Neural progenitor cell (in vitro differentiated cells): ENCODE results near the gene KMT5B. TPM values are rescaled to one million over a fixed set of nuclear protein-coding genes. Genes with fewer than 3 reads are reported as not detected.
A peak's percentile ranks its signal among the peaks of the same experiment; 100 is the strongest.

Experiments used
- DNase-seq: peaks from one replicate; pipeline ENCODE4 v3.0.0-alpha.2; 2016; ENCODE audit warnings: low spot score
- H2AFZ ChIP-seq: fragments of 200-600 bp; sonication (generic); replicated peaks from 2 replicates; pipeline ENCODE4 v1.6.1; 2016; ENCODE audit warnings: antibody characterized with exemption
- H3F3A ChIP-seq: fragments of 200-600 bp; sonication (generic); 2 replicates; pipeline ENCODE4 v1.6.1; 2016; ENCODE audit warnings: antibody characterized with exemption, low read depth
- H3K27ac ChIP-seq: fragments of 200-600 bp; sonication (generic); 2 replicates; pipeline ENCODE4 v1.5.1; 2016; ENCODE audit warnings: mild to moderate bottlenecking
- H3K27me3 ChIP-seq: fragments of 200-600 bp; sonication (generic); 2 replicates; pipeline ENCODE4 v1.6.1; 2016; ENCODE audit warnings: mild to moderate bottlenecking, moderate library complexity
- H3K36me3 ChIP-seq: fragments of 200-600 bp; sonication (generic); 2 replicates; pipeline ENCODE4 v1.5.1; 2016
- H3K4me1 ChIP-seq: fragments of 200-600 bp; sonication (generic); 2 replicates; pipeline ENCODE4 v1.6.1; 2016; ENCODE audit warnings: mixed run types
- H3K4me2 ChIP-seq: fragments of 200-600 bp; sonication (generic); 2 replicates; pipeline ENCODE4 v1.6.1; 2016
- H3K4me3 ChIP-seq: fragments of 200-600 bp; sonication (generic); 2 replicates; pipeline ENCODE4 v1.5.1; 2016
- H3K79me2 ChIP-seq: fragments of 200-600 bp; sonication (generic); 2 replicates; pipeline ENCODE4 v1.6.1; 2016; ENCODE audit warnings: low read depth
- H3K9ac ChIP-seq: fragments of 200-600 bp; sonication (generic); 2 replicates; pipeline ENCODE4 v1.6.1; 2016
- H3K9me3 ChIP-seq: fragments of 200-600 bp; sonication (generic); 2 replicates; pipeline ENCODE4 v1.5.1; 2016; ENCODE audit warnings: low read depth
- H4K20me1 ChIP-seq: fragments of 200-600 bp; sonication (generic); 2 replicates; pipeline ENCODE4 v1.6.1; 2016; ENCODE audit warnings: low read depth
- H3K27ac Mint-ChIP-seq: 3 replicates; pipeline ENCODE4 v1.8.0; 2021; ENCODE audit warnings: mixed read lengths
- H3K27me3 Mint-ChIP-seq: 2 replicates; pipeline ENCODE4 v1.8.0; 2022; ENCODE audit warnings: low read depth, mild to moderate bottlenecking, inconsistent platforms, moderate library complexity, mixed read lengths; ENCODE audit not compliant: insufficient read depth
- H3K36me3 Mint-ChIP-seq: 3 replicates; pipeline ENCODE4 v1.8.0; 2021; ENCODE audit warnings: mixed read lengths
- H3K4me1 Mint-ChIP-seq: 3 replicates; pipeline ENCODE4 v1.8.0; 2021; ENCODE audit warnings: mixed read lengths
- H3K4me3 Mint-ChIP-seq: 3 replicates; pipeline ENCODE4 v1.8.0; 2021; ENCODE audit warnings: mild to moderate bottlenecking, moderate library complexity, mixed read lengths
- H3K9me3 Mint-ChIP-seq: 3 replicates; pipeline ENCODE4 v1.8.0; 2020; ENCODE audit warnings: mixed read lengths
- EZH2 ChIP-seq: fragments of 200-600 bp; sonication (generic); IDR thresholded peaks from 2 replicates; pipeline ENCODE4 v1.6.1; 2017; ENCODE audit warnings: antibody characterized with exemption, mild to moderate bottlenecking, moderate library complexity
- EZH2phosphoT487 ChIP-seq: fragments of 200-600 bp; sonication (generic); IDR thresholded peaks from 2 replicates; pipeline ENCODE4 v1.6.1; 2017; ENCODE audit warnings: antibody characterized with exemption
- total RNA-seq: library from RNA; depleted of rRNA; stranded (reverse); fragments of >200 nt; gene quantifications from 2 replicates; pipeline ENCODE4 v1.2.3, GENCODE V29; 2015; ENCODE audit warnings: low replicate concordance
- TF ChIP-seq, protein P1 (sequence below): fragments of 200-600 bp; sonication (generic); IDR thresholded peaks from 2 replicates; pipeline ENCODE4 v1.5.1; 2017; ENCODE audit warnings: antibody characterized with exemption, mild to moderate bottlenecking

The KMT5B gene
- total RNA-seq, 1 donor from 2014 or later: 62.4 TPM

DNA sequence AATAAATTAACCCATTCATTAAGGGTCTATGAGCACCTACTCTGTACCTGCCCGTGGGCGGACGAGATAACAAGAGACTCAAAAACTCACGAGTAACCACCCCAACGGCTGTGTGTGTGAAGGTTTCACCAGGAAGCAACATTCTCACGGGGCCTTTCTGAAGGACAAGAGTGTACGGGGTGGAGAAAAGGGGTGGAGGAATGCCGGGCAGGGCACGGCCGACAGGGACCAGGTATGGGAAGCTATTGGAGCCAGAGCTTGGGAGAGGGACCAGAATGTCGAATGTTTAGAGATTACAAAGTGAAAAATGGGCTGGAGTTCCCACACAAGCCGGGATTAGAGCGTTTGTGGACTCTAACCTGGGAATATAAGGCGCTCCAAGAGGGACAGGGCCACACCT, 1.6 kb downstream of the KMT5B start:
- peak overlapping the region; percentile 46 for H3K27ac Mint-ChIP-seq
- H3F3A ChIP-seq: peaks cover 46% of the 10 kb centered on the region
- H3K4me2 ChIP-seq: peak overlapping the region; percentile 97
- H3K27me3 Mint-ChIP-seq: peaks cover 24% of the 10 kb centered on the region
- H3K36me3 ChIP-seq: no peaks in the 10 kb centered on the region
- no peak overlapping the region for H3K9ac ChIP-seq
- TF ChIP-seq EZH2 (no peak), EZH2phosphoT487 (no peak)
- TF ChIP-seq, protein P1, sequence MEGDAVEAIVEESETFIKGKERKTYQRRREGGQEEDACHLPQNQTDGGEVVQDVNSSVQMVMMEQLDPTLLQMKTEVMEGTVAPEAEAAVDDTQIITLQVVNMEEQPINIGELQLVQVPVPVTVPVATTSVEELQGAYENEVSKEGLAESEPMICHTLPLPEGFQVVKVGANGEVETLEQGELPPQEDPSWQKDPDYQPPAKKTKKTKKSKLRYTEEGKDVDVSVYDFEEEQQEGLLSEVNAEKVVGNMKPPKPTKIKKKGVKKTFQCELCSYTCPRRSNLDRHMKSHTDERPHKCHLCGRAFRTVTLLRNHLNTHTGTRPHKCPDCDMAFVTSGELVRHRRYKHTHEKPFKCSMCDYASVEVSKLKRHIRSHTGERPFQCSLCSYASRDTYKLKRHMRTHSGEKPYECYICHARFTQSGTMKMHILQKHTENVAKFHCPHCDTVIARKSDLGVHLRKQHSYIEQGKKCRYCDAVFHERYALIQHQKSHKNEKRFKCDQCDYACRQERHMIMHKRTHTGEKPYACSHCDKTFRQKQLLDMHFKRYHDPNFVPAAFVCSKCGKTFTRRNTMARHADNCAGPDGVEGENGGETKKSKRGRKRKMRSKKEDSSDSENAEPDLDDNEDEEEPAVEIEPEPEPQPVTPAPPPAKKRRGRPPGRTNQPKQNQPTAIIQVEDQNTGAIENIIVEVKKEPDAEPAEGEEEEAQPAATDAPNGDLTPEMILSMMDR: no peak
- H4K20me1 ChIP-seq: peaks cover 59% of the 10 kb centered on the region
- peaks cover 61% of the 10 kb centered on the region for H3K79me2 ChIP-seq
- H2AFZ ChIP-seq: no peak overlapping the region
- peak overlapping the region; percentile 95 for H3K4me3 Mint-ChIP-seq
- no peaks in the 10 kb centered on the region for H3K27me3 ChIP-seq
- H3K4me1 Mint-ChIP-seq: peaks cover 48% of the 10 kb centered on the region
- H3K9me3 Mint-ChIP-seq: peaks cover 2% of the 10 kb centered on the region
- no peak for DNase-seq
- no peak overlapping the region for H3K27ac ChIP-seq
- no peaks in the 10 kb centered on the region for H3K36me3 Mint-ChIP-seq
- peak overlapping the region; percentile 96 for H3K4me3 ChIP-seq
- H3K4me1 ChIP-seq: peaks cover 31% of the 10 kb centered on the region
- H3K9me3 ChIP-seq: no peaks in the 10 kb centered on the region

DNA sequence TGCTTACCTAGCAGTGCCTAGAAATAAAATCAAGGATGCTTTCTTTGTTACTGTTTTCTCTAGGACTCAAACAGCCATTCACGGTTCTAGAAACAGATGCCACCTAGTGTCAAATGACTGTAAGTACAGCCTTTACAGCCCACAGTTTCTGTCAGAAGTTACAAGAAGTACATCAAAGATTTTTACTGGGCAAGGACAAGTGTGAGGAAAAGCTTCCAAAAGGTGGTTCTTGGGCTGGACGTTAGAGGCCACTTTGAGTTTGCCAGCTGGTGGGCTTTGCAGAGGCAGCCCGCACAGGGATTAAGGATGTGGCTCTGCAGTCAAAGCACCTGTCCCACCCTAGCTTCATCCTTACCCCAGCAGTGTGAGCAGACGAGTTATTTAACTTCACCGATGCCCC, 6.9 kb downstream of the KMT5B start:
- Histone ChIP-seq H3K27ac (peak overlapping the region; percentile 10), H4K20me1 (peaks cover 100% of the 10 kb centered on the region), H3K36me3 (no peaks in the 10 kb centered on the region), H3F3A (peaks cover 33% of the 10 kb centered on the region), H3K9ac (no peak overlapping the region), H3K79me2 (peaks cover 100% of the 10 kb centered on the region), H3K4me2 (no peak overlapping the region), H3K27me3 (no peaks in the 10 kb centered on the region), H3K4me1 (peaks cover 12% of the 10 kb centered on the region), H3K9me3 (no peaks in the 10 kb centered on the region), H3K4me3 (no peak overlapping the region), H2AFZ (no peak overlapping the region)
- Mint-ChIP-seq H3K27ac (peak overlapping the region; percentile 39), H3K27me3 (no peaks in the 10 kb centered on the region), H3K4me1 (peaks cover 45% of the 10 kb centered on the region), H3K9me3 (no peaks in the 10 kb centered on the region), H3K36me3 (peaks cover 4% of the 10 kb centered on the region), H3K4me3 (no peak overlapping the region)
- TF ChIP-seq, protein P1: peak; percentile 84
- TF ChIP-seq EZH2phosphoT487: no peak
- DNase-seq: peak; percentile 74

GRCh38 chr11:68204402-68204801, 8.7 kb downstream of the KMT5B start:
- DNase-seq: no peak
- no peak overlapping the region for H3K9ac ChIP-seq
- TF ChIP-seq, protein P1: no peak
- H3K27ac ChIP-seq: no peak overlapping the region
- no peaks in the 10 kb centered on the region for H3K27me3 Mint-ChIP-seq
- no peaks in the 10 kb centered on the region for H3K9me3 ChIP-seq
- no peak overlapping the region for H3K4me2 ChIP-seq
- H3K36me3 ChIP-seq: no peaks in the 10 kb centered on the region
- H3K27ac Mint-ChIP-seq: no peak overlapping the region
- H3K4me3 ChIP-seq: no peak overlapping the region
- peaks cover 6% of the 10 kb centered on the region for H3K4me1 ChIP-seq
- H4K20me1 ChIP-seq: peaks cover 100% of the 10 kb centered on the region
- H3K9me3 Mint-ChIP-seq: no peaks in the 10 kb centered on the region
- H2AFZ ChIP-seq: no peak overlapping the region
- no peaks in the 10 kb centered on the region for H3K27me3 ChIP-seq
- no peak overlapping the region for H3K4me3 Mint-ChIP-seq
- peaks cover 4% of the 10 kb centered on the region for H3K36me3 Mint-ChIP-seq
- peaks cover 15% of the 10 kb centered on the region for H3F3A ChIP-seq
- H3K79me2 ChIP-seq: peaks cover 100% of the 10 kb centered on the region
- H3K4me1 Mint-ChIP-seq: peaks cover 43% of the 10 kb centered on the region
